IPS-20b (cell line): Measurements from ENCODE around the gene GSTA3.
A peak's percentile ranks its signal among the peaks of the same experiment; 100 is the strongest.
"Not testable (repeated sequence)": the region's sequence is repeated elsewhere in the genome, so short reads cannot be mapped to it uniquely, and the experiment has no call there.

Experiments
- H3K27ac ChIP-seq: one replicate; pipeline ENCODE4 v1.5.1; 2013; ENCODE audit warnings: low read length
- H3K27me3 ChIP-seq: 2 replicates; pipeline ENCODE4 v1.6.1; 2013; ENCODE audit warnings: mild to moderate bottlenecking, low read length, inconsistent platforms; ENCODE audit not compliant: insufficient read depth
- H3K36me3 ChIP-seq: 2 replicates; pipeline ENCODE4 v1.6.1; 2013; ENCODE audit warnings: low read depth, mild to moderate bottlenecking, inconsistent platforms, low read length, moderate library complexity; ENCODE audit not compliant: insufficient read depth
- H3K4me1 ChIP-seq: 2 replicates; pipeline ENCODE4 v1.6.1; 2013; ENCODE audit warnings: mild to moderate bottlenecking, control low read depth, inconsistent platforms, low read length, moderate library complexity; ENCODE audit not compliant: insufficient read depth
- H3K4me3 ChIP-seq: 2 replicates; pipeline ENCODE4 v1.5.1; 2013; ENCODE audit warnings: mild to moderate bottlenecking, low read length, inconsistent platforms
- H3K9ac ChIP-seq: 2 replicates; pipeline ENCODE4 v1.6.1; 2013; ENCODE audit warnings: low read depth, mild to moderate bottlenecking, inconsistent platforms, low read length, moderate library complexity
- H3K9me3 ChIP-seq: 2 replicates; pipeline ENCODE4 v1.6.1; 2013; ENCODE audit warnings: mild to moderate bottlenecking, low read depth, low read length, inconsistent platforms; ENCODE audit not compliant: insufficient read depth

The GSTA3 gene

DNA sequence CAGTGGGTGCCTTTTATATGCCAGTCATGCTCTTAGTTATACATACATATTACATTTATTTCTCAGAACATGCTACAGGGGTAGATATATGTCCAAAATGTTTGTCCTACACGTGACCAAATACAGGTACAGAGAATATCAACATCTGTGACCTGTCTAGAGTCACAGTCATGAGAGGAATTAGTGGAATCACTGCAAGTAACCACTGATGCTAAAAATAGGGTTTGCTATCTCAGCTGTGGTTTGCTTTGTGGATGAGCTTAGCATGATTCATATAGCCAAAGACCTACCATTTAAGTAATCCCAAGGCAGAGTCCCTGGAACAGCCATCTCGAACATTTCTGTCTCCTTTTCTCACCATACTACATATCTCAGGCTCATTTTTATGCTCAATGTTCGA lies 32.3 kb downstream of the GSTA3 start:
- no peaks in the 10 kb centered on the region for H3K9me3 ChIP-seq
- no peak overlapping the region for H3K9ac ChIP-seq
- H3K4me3 ChIP-seq = no peak overlapping the region
- H3K36me3 ChIP-seq = no peaks in the 10 kb centered on the region
- H3K27me3 ChIP-seq = no peaks in the 10 kb centered on the region
- H3K27ac ChIP-seq = no peak overlapping the region
- no peaks in the 10 kb centered on the region for H3K4me1 ChIP-seq

DNA sequence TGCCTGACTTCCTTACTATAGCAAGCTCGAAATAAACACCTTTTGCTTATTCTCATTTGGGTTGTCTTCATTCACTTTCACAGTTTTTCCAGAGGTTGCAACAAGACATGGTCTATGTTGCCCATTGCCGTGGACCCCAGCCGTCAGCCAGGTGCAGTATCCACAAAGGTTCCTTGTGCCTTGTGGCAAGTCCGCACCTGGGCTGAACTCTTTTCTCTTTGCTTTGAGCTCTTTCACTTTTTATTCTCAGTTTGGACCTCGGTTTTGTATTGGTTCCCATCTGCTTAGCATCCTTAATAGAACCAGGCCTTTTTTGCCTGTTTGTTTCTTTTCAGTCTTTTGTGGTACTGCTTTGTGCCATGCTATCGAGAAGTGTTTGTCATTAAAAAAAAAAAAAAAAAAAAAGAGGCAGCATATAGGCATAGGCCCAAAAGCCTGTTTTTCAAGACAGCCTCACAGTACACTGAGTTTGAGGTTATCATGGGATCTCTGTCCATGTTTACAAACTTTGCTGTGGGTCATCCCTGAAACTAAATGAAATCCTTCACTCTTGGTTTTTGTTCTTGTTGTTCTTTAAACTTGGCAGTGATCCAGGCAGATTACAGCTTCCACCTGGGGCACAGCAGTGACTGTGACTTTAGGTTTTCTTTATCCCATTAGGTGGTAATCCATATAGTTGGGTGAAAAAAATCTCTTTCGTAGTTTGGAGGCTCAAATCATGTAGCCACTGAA lies 33.3 kb downstream of the GSTA3 start:
- Histone ChIP-seq H3K4me1 (no peaks in the 10 kb centered on the region), H3K36me3 (no peaks in the 10 kb centered on the region), H3K4me3 (no peak overlapping the region), H3K27me3 (no peaks in the 10 kb centered on the region), H3K9me3 (no peaks in the 10 kb centered on the region), H3K9ac (no peak overlapping the region), H3K27ac (no peak overlapping the region)

DNA sequence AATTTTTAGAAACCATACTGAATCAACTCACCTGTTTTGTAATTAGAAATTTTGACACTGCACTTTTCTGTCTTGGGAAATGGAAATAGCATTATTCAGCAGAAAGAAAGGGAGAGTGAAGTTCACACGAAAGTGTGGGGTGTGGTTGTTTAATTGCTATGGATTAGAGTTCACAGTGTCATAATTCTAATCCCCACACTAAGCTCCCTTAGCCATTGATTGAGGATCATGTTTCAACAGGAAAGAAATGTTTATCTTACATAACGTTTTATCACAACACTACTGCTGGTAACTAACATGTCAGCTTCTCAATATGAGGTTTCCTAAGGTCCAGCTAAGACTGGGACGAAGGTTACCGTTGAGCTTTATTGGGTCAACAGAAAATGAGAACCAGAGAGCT lies 37.5 kb downstream of the GSTA3 start:
- Histone ChIP-seq H3K27me3 (no peaks in the 10 kb centered on the region), H3K36me3 (no peaks in the 10 kb centered on the region), H3K9me3 (no peaks in the 10 kb centered on the region), H3K4me3 (no peak overlapping the region), H3K27ac (no peak overlapping the region), H3K4me1 (no peaks in the 10 kb centered on the region; the same call in 1 of the 2 replicates), H3K9ac (no peak overlapping the region)

DNA sequence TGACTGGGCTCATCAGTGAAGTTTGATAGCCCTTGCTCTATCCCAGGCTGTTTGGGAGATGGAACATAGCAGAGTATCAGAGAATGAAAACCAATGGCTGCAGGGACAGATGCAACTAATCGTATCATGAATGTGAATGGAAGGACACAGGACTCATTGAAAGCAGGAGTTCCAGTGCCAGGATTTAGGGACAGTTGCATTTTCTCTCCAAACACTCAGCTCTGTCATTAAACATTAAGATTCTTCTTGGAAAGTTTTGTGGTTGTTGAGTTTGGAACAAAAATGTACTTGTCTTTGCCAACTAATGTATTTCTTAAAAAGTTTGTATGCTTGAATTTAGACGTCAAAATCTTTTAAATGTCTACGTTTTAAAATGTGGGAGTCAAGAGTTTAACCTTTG lies 37.9 kb downstream of the GSTA3 start:
- no peak overlapping the region for H3K27ac ChIP-seq
- no peak overlapping the region for H3K9ac ChIP-seq
- no peak overlapping the region for H3K4me3 ChIP-seq
- no peaks in the 10 kb centered on the region for H3K27me3 ChIP-seq
- no peaks in the 10 kb centered on the region for H3K9me3 ChIP-seq
- no peaks in the 10 kb centered on the region; the same call in 1 of the 2 replicates for H3K4me1 ChIP-seq
- H3K36me3 ChIP-seq = no peaks in the 10 kb centered on the region

DNA sequence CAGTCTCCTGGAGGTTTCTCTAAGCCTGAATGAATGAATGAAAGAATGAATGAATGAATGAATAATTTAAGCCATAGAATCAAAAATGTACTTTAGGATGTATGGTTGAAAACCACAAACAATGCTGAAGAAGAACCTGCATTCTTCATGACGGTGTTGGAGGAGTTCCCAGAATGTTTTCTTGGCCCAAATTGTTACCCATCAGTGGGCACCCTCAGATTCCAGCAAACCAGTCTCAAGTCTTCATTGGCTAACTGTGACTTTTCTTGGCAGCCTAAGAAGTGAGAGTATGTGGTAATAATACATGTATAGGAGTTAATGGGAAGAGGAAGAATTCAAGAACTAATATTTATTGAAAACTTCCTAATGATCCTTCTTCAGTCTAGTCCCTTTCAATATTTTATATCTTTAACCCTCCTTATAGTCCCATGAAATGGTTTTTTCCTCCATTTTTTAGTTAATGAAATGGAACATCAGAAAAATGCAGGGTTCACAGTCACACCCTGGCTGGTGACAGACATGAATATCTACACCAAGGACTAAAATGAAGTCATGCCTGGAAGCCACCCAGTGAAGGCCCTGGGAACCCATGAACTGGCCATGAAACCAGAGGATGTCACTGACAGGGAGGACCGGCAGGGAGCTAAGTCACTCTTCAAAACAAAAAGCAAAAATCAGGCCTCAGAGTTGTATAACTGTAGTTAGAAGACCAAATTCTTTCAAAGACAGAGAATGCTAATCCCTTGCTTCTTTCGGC lies 39.0 kb downstream of the GSTA3 start:
- H3K4me1 ChIP-seq, H3K27ac ChIP-seq, H3K9ac ChIP-seq, H3K27me3 ChIP-seq, H3K9me3 ChIP-seq, H3K36me3 ChIP-seq, H3K4me3 ChIP-seq: not testable (repeated sequence)

DNA sequence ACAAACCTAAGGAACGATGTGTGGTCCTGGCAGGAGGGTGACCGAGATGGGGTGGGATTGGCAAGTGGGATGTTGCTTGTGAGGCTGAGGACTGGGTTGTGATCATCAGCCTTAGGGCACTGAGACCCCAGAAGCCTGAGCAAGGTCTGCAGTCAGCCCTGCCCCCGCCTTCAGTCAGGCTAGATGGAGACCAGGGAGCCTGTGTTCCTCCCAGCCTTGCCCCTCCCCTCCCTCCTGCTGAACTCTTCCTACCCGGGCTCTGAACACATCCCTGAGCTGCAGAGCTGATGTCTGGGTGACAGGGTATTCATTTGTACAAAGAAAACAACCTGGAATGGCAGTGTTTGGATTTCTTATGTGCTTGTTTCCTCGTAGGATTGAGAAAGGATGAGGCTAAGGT lies 40.6 kb downstream of the GSTA3 start:
- not testable (repeated sequence) for H3K27ac ChIP-seq, H3K27me3 ChIP-seq, H3K36me3 ChIP-seq, H3K4me3 ChIP-seq, H3K4me1 ChIP-seq, H3K9ac ChIP-seq, H3K9me3 ChIP-seq

DNA sequence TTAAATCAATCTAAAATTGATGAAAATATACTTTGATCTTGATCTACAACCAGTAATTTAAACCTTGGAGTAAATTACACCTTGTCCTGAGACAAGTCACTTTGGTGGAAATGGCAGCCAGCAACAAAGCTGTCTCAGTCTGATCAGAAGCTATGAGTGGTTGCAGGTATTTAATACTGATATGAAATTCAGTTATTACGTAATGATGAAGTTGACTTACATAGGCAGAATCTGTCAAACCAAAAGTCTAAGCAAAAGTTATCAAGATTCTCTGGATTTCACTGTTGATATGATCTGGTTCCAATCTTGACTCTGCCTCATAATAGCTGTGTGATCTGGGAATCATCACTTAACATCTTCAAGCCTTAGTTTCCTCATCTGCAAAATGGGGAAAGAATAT lies 41.3 kb downstream of the GSTA3 start:
- no peak overlapping the region for H3K27ac ChIP-seq

DNA sequence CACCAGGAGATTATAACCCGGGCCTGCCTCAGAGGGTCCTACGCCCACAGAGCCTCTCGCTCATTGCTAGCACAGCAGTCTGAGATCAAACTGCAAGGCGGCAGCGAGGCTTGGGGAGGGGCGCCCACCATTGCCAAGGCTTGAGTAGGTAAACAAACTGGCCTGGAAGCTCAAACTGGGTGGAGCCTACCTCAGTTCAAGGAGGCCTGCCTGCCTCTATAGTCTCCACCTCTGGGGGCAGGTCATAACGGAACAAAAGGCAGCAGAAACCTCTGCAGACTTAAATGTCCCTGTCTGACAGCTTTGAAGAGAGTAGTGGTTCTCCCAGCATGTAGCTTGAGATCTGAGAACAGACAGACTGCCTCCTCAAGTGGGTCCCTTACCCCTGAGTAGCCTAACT lies 48.3 kb downstream of the GSTA3 start:
- H3K27ac ChIP-seq, H3K4me1 ChIP-seq, H3K9me3 ChIP-seq, H3K36me3 ChIP-seq, H3K27me3 ChIP-seq, H3K9ac ChIP-seq, H3K4me3 ChIP-seq: not testable (repeated sequence)

More for the DNA sequence above, 41.3 kb downstream of the GSTA3 start:
- Histone ChIP-seq H3K9me3 (no peaks in the 10 kb centered on the region), H3K27me3 (no peaks in the 10 kb centered on the region), H3K4me3 (no peak overlapping the region), H3K36me3 (no peaks in the 10 kb centered on the region), H3K4me1 (no peaks in the 10 kb centered on the region; the same call in 1 of the 2 replicates), H3K9ac (no peak overlapping the region)

DNA sequence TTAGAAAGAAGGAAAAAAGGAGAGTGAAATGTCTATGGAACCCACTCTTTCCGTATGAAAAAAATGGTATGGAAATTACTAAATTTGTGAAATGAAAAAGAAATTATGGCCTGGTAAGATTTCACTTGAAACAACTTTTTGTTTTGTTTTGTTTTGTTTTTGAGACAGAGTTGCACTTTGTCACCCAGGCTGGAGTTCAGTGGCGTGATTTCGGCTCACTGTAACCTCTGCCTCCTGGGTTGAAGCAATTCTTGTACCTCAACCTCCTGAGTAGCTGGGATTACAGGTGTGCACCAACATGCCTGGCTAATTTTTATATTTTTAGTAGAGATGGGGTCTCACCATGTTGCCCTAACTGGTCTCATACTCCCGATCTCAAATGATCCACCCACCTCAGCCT lies 51.1 kb downstream of the GSTA3 start:
- peaks cover 4% of the 10 kb centered on the region; the same call in 1 of the 2 replicates for H3K4me1 ChIP-seq
- no peak overlapping the region for H3K9ac ChIP-seq
- no peaks in the 10 kb centered on the region for H3K36me3 ChIP-seq
- no peak overlapping the region for H3K27ac ChIP-seq
- H3K4me3 ChIP-seq = no peak overlapping the region
- no peaks in the 10 kb centered on the region for H3K27me3 ChIP-seq
- no peaks in the 10 kb centered on the region for H3K9me3 ChIP-seq

DNA sequence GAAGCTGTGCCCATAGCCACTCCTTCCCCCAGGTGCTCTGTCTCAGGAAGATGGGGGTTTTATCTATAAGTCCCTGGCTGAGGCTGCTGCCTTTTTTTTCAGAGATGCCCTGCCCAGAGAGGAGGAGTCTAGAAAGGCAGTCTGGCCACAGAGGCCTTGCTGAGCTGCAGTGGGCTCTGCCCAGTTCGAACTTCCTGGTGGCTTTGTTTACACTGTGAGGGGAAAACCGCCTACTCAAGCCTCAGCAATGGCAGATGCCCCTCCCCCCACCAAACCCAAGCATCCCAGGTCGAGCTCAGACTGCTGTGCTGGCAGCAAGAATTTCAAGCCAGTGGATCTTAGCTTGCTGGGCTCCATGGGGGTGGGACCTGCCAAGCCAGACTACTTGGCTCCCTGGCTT lies 53.4 kb downstream of the GSTA3 start:
- not testable (repeated sequence) for H3K27me3 ChIP-seq, H3K36me3 ChIP-seq, H3K9me3 ChIP-seq, H3K27ac ChIP-seq, H3K4me3 ChIP-seq, H3K4me1 ChIP-seq
- peak overlapping the region; percentile 21; the same call in 1 of the 2 replicates for H3K9ac ChIP-seq

DNA sequence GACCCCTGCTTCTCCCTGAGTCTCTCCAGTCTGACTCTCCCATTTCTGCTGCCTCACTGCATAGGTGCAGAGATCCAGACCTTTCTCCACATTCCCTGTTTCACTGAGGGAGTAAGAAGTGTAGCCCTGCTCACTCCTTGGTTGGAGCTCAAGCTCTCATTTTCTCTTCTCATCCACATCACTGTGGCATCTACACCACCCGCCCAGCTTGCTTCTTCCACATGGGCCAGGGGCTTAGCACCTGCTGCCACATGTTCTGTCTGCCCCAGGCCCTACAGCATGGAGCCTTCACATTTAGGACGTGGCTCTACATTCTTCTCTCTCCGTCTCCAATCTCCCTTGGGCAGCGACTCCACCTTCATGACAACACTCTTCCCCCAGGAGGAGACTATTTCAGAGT lies 60.4 kb downstream of the GSTA3 start:
- H3K27ac ChIP-seq = no peak overlapping the region
- H3K4me1 ChIP-seq = no peaks in the 10 kb centered on the region
- no peak overlapping the region for H3K9ac ChIP-seq
- no peak overlapping the region for H3K4me3 ChIP-seq
- no peaks in the 10 kb centered on the region for H3K27me3 ChIP-seq
- H3K36me3 ChIP-seq = no peaks in the 10 kb centered on the region
- H3K9me3 ChIP-seq = no peaks in the 10 kb centered on the region; the same call in 1 of the 2 replicates
